HEK293 (cell line): ENCODE measurements around the gene HES7.

Source experiments
- CTCF ChIP-seq: fragments of 450-650 bp; formaldehyde crosslinking; IDR thresholded peaks from 2 replicates; pipeline ENCODE4 v1.5.1; 2016; ENCODE audit warnings: missing biosample characterization, missing genetic modification characterization
- HOXA7 ChIP-seq: sonication (generic); formaldehyde crosslinking; IDR thresholded peaks from 2 replicates; pipeline ENCODE4 v1.8.1; 2022; ENCODE audit warnings: missing genetic modification reagents, borderline replicate concordance
- PBX3 ChIP-seq: sonication (generic); formaldehyde crosslinking; IDR thresholded peaks from 2 replicates; pipeline ENCODE4 v1.8.1; 2022; ENCODE audit warnings: mild to moderate bottlenecking, moderate library complexity, missing genetic modification reagents
- SP2 ChIP-seq: fragments of 450-650 bp; formaldehyde crosslinking; IDR thresholded peaks from 2 replicates; pipeline ENCODE4 v1.5.1; 2016; ENCODE audit warnings: missing biosample characterization, missing genetic modification characterization
- SP7 ChIP-seq: fragments of 450-650 bp; formaldehyde crosslinking; IDR thresholded peaks from 2 replicates; pipeline ENCODE4 v1.5.1; 2016; ENCODE audit warnings: missing biosample characterization, missing genetic modification characterization
- ZBTB11 ChIP-seq: fragments of 450-650 bp; formaldehyde crosslinking; conservative IDR thresholded peaks from 2 replicates; pipeline ENCODE4 v1.5.1; 2016; ENCODE audit warnings: low read depth, missing biosample characterization, missing genetic modification characterization
- ZNF18 ChIP-seq: fragments of 450-650 bp; formaldehyde crosslinking; IDR thresholded peaks from 2 replicates; pipeline ENCODE4 v1.5.1; 2016; ENCODE audit warnings: missing biosample characterization, missing genetic modification characterization
- ZNF24 ChIP-seq: fragments of 450-650 bp; formaldehyde crosslinking; IDR thresholded peaks from 2 replicates; pipeline ENCODE4 v1.5.1; 2016; ENCODE audit warnings: missing biosample characterization, missing genetic modification characterization
- ZNF26 ChIP-seq: fragments of 450-650 bp; formaldehyde crosslinking; IDR thresholded peaks from 2 replicates; pipeline ENCODE4 v1.5.1; 2016; ENCODE audit warnings: missing biosample characterization, missing genetic modification characterization
- ZNF311 ChIP-seq: fragments of 450-650 bp; formaldehyde crosslinking; IDR thresholded peaks from 2 replicates; pipeline ENCODE4 v1.5.1; 2017; ENCODE audit warnings: missing biosample characterization, missing genetic modification characterization, borderline replicate concordance
- ZNF558 ChIP-seq: fragments of 450-650 bp; formaldehyde crosslinking; IDR thresholded peaks from 2 replicates; pipeline ENCODE4 v1.5.1; 2016; ENCODE audit warnings: missing biosample characterization, missing genetic modification characterization
- ZNF621 ChIP-seq: fragments of 450-650 bp; formaldehyde crosslinking; IDR thresholded peaks from 2 replicates; pipeline ENCODE4 v1.5.1; 2017; ENCODE audit warnings: missing biosample characterization, missing genetic modification characterization
- ZNF692 ChIP-seq: fragments of 450-650 bp; formaldehyde crosslinking; IDR thresholded peaks from 2 replicates; pipeline ENCODE4 v1.5.1; 2016; ENCODE audit warnings: missing biosample characterization, missing genetic modification characterization
- ZSCAN18 ChIP-seq: fragments of 450-650 bp; formaldehyde crosslinking; IDR thresholded peaks from 2 replicates; pipeline ENCODE4 v1.5.1; 2016; ENCODE audit warnings: missing biosample characterization, missing genetic modification characterization

GRCh38 chr17:8080799-8081219 is 43.1 kb downstream of the HES7 start:
- TF ChIP-seq ZNF621 (no peak), PBX3 (CRISPR knock-in tag) (no peak), ZSCAN18 (tag by site-specific recombination) (no peak), CTCF (tag by site-specific recombination) (no peak), ZNF26 (tag by site-specific recombination) (no peak), ZNF311 (no peak), ZNF692 (tag by site-specific recombination) (no peak), ZNF24 (no peak), SP7 (tag by site-specific recombination) (no peak), ZNF18 (tag by site-specific recombination) (no peak), ZNF558 (tag by site-specific recombination) (no peak), SP2 (tag by site-specific recombination) (no peak), HOXA7 (CRISPR knock-in tag) (no peak), ZBTB11 (tag by site-specific recombination) (no peak)
